Loucy (cell line): ENCODE results near the gene SLC27A3.

Experiments
- H2AFZ ChIP-seq: fragments of 200-600 bp; sonication (generic); 2 replicates; pipeline ENCODE4 v1.6.0; 2016; ENCODE audit warnings: antibody characterized with exemption, mild to moderate bottlenecking, low read length, moderate library complexity
- H3F3A ChIP-seq: fragments of 200-600 bp; 2 replicates; pipeline ENCODE4 v1.6.0; 2016; ENCODE audit warnings: antibody characterized with exemption, low read depth, mild to moderate bottlenecking
- H3K27me3 ChIP-seq: fragments of 200-600 bp; sonication (generic); 2 replicates; pipeline ENCODE4 v1.6.1; 2014; ENCODE audit warnings: low read length, mild to moderate bottlenecking; ENCODE audit not compliant: insufficient read depth, poor library complexity, severe bottlenecking
- H3K36me3 ChIP-seq: fragments of 200-600 bp; sonication (generic); 2 replicates; pipeline ENCODE4 v1.6.1; 2016; ENCODE audit warnings: low read length; ENCODE audit not compliant: insufficient read depth
- H3K4me1 ChIP-seq: fragments of 200-600 bp; sonication (generic); 2 replicates; pipeline ENCODE4 v1.5.1; 2014; ENCODE audit warnings: low read length, mild to moderate bottlenecking; ENCODE audit not compliant: insufficient read depth, poor library complexity, severe bottlenecking
- H3K4me2 ChIP-seq: fragments of 200-600 bp; sonication (generic); 2 replicates; pipeline ENCODE4 v1.6.0; 2014; ENCODE audit warnings: antibody characterized with exemption, low read length, low read depth, mild to moderate bottlenecking; ENCODE audit not compliant: poor library complexity, severe bottlenecking
- H3K4me3 ChIP-seq: fragments of 200-600 bp; sonication (generic); 2 replicates; pipeline ENCODE4 v1.5.1; 2014; ENCODE audit warnings: low read length, mild to moderate bottlenecking, mixed read lengths; ENCODE audit not compliant: poor library complexity, severe bottlenecking
- H3K79me2 ChIP-seq: fragments of 200-600 bp; sonication (generic); 2 replicates; pipeline ENCODE4 v1.6.1; 2014; ENCODE audit warnings: low read length; ENCODE audit not compliant: insufficient read depth
- H3K9ac ChIP-seq: fragments of 200-600 bp; sonication (generic); 2 replicates; pipeline ENCODE4 v1.6.0; 2014; ENCODE audit warnings: mild to moderate bottlenecking, low read depth, low read length, moderate library complexity; ENCODE audit not compliant: poor library complexity, severe bottlenecking
- H3K9me2 ChIP-seq: fragments of 200-600 bp; sonication (generic); replicated peaks from 2 replicates; pipeline ENCODE4 v1.6.1; 2016; ENCODE audit warnings: low read depth, low read length, mixed read lengths
- H3K9me3 ChIP-seq: fragments of 200-600 bp; sonication (generic); 2 replicates; pipeline ENCODE4 v1.6.1; 2014; ENCODE audit warnings: mild to moderate bottlenecking, antibody characterized with exemption, low read length, low read depth; ENCODE audit not compliant: insufficient read depth
- H4K20me1 ChIP-seq: fragments of 200-600 bp; sonication (generic); 2 replicates; pipeline ENCODE4 v1.6.0; 2014; ENCODE audit warnings: antibody characterized with exemption, low read length, mild to moderate bottlenecking; ENCODE audit not compliant: insufficient read depth, poor library complexity, severe bottlenecking
- EZH2phosphoT487 ChIP-seq: fragments of 200-600 bp; IDR thresholded peaks from 2 replicates; pipeline ENCODE4 v1.6.1; 2018; ENCODE audit warnings: antibody characterized with exemption, mild to moderate bottlenecking, moderate library complexity, borderline replicate concordance
- TF ChIP-seq, protein P1 (sequence below): fragments of 200-600 bp; sonication (generic); conservative IDR thresholded peaks from 2 replicates; pipeline ENCODE4 v1.5.1; 2014; ENCODE audit warnings: mild to moderate bottlenecking, antibody characterized with exemption, low read length

SLC27A3 gene

DNA sequence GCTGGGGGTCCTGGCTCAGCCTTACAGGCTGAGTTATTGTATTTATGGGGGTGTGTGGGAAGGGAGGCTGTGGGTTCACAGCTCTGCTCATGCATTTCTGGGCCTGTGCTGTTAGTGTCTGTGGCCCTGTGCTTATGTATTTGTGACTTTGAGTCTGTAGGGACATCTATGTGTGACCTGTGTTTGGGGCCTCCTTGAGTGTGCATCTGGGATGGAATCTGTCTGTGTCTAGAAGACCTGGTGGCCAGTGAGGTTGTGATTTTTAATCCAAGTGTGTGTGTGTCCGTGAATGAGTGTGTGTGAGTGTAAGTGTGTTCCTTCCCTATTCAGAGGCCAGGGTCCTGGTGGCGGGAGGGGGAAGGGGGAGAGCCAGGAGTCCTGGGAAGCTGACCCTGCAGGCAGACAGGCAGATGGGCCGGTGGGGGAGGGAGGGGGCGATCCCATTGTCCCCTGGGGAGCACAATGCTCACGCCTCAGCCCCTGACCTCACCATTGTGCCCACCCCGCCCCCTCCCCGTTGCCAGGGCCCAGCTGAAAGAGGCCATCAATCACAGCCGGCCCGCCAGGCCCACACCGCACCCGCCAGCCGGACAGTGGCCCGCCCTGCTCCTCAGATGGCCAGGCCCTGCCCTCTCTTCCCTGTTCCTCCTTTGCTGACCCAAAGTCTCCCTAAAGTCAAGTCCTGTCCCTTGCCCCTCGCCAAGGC is 19.6 kb downstream of the SLC27A3 start:
- H3K36me3 ChIP-seq = no peaks in the 10 kb centered on the region; the same call in 1 of the 2 replicates
- no peaks in the 10 kb centered on the region for H3K79me2 ChIP-seq
- no peaks in the 10 kb centered on the region for H3K9me2 ChIP-seq
- no peak for TF ChIP-seq EZH2phosphoT487
- TF ChIP-seq, protein P1, sequence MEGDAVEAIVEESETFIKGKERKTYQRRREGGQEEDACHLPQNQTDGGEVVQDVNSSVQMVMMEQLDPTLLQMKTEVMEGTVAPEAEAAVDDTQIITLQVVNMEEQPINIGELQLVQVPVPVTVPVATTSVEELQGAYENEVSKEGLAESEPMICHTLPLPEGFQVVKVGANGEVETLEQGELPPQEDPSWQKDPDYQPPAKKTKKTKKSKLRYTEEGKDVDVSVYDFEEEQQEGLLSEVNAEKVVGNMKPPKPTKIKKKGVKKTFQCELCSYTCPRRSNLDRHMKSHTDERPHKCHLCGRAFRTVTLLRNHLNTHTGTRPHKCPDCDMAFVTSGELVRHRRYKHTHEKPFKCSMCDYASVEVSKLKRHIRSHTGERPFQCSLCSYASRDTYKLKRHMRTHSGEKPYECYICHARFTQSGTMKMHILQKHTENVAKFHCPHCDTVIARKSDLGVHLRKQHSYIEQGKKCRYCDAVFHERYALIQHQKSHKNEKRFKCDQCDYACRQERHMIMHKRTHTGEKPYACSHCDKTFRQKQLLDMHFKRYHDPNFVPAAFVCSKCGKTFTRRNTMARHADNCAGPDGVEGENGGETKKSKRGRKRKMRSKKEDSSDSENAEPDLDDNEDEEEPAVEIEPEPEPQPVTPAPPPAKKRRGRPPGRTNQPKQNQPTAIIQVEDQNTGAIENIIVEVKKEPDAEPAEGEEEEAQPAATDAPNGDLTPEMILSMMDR = no peak
- H3K27me3 ChIP-seq = no peaks in the 10 kb centered on the region
- H2AFZ ChIP-seq = no peak overlapping the region
- no peaks in the 10 kb centered on the region for H4K20me1 ChIP-seq
- H3K4me2 ChIP-seq = no peak overlapping the region
- H3K9ac ChIP-seq = no peak overlapping the region
- no peak overlapping the region for H3K4me3 ChIP-seq
- H3K9me3 ChIP-seq = no peaks in the 10 kb centered on the region
- H3F3A ChIP-seq = no peaks in the 10 kb centered on the region
- H3K4me1 ChIP-seq = no peaks in the 10 kb centered on the region

DNA sequence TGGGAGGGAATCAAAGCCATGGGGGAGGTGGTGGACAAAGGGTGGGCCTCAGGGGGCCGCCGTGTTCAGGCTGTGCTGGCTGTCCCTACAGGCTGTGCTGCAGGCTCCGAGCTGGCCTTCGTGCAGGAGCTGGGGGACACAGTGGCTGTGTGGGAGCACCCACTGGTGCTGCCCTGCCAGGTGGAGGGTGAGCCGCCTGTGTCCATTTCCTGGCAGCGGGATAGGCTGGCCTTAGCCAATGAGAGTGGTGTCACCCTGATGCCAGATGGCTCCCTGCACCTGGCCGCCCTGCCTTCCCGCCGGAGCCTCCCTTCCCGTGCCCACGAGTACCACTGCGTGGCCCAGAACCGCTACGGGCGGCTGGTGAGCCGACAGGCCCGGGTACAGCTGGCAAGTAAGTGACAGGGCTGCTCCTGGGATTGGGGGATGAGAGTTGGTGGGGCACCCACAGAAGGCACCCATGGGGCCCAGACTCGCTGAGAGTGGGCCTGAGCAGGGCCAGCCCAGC is 20.2 kb downstream of the SLC27A3 start:
- Histone ChIP-seq H4K20me1 (no peaks in the 10 kb centered on the region), H3K27me3 (no peaks in the 10 kb centered on the region), H3K9me3 (no peaks in the 10 kb centered on the region), H2AFZ (no peak overlapping the region), H3K4me3 (no peak overlapping the region), H3K9me2 (no peaks in the 10 kb centered on the region), H3K36me3 (no peaks in the 10 kb centered on the region; the same call in 1 of the 2 replicates), H3K79me2 (no peaks in the 10 kb centered on the region), H3F3A (no peaks in the 10 kb centered on the region), H3K4me2 (no peak overlapping the region), H3K9ac (no peak overlapping the region), H3K4me1 (no peaks in the 10 kb centered on the region)
- TF ChIP-seq, protein P1 = no peak
- TF ChIP-seq EZH2phosphoT487 = no peak

GRCh38 chr1:153795934-153796785 is 21.0 kb downstream of the SLC27A3 start:
- no peaks in the 10 kb centered on the region for H3K79me2 ChIP-seq
- no peak for TF ChIP-seq EZH2phosphoT487
- TF ChIP-seq, protein P1 = no peak
- H4K20me1 ChIP-seq = no peaks in the 10 kb centered on the region
- no peaks in the 10 kb centered on the region; the same call in 1 of the 2 replicates for H3K36me3 ChIP-seq
- no peak overlapping the region for H3K9ac ChIP-seq
- H3K4me2 ChIP-seq = no peak overlapping the region
- no peaks in the 10 kb centered on the region for H3K4me1 ChIP-seq
- no peaks in the 10 kb centered on the region for H3K9me3 ChIP-seq
- no peaks in the 10 kb centered on the region for H3K27me3 ChIP-seq
- H3K4me3 ChIP-seq = no peak overlapping the region
- no peaks in the 10 kb centered on the region for H3K9me2 ChIP-seq
- no peaks in the 10 kb centered on the region for H3F3A ChIP-seq
- no peak overlapping the region for H2AFZ ChIP-seq
